ENCODE measurements around the gene FAAH.

DNA sequence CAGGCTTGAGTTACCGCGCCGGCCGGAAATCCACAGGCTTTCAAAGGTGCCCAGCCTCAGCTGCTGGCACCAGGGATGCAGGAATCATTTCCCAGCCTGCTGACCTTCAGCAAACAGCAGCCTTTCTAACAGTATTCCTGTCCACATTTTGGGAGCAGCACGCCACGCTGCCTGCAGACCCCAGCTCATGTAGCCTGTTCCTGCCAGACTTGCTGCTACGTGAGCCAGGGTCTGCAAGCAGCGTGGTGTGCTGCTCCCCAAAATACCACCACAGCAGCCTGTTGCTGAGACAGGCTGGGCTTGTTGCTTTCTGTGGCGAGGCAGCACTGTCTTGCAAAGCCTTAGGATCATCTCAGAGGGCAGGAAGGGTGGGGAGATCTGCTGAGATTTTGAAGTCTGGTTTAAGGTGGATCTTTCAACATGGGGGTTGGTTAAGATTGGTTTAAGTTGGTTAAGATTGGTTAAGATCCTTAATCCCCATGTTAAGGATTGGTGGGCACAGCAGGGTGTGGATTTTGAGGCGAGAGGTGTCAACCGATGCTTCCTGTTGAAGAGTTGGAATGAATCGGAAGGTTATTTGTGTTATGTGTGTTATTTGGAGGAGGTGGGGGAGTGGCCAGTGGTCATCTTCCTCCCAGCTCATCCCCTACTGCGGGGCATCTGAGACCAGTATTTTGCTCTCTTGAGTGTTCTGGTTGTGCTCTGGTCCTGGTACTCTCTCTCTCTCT, 12.9 kb downstream of the FAAH start:
- TF ChIP-seq, protein P1, sequence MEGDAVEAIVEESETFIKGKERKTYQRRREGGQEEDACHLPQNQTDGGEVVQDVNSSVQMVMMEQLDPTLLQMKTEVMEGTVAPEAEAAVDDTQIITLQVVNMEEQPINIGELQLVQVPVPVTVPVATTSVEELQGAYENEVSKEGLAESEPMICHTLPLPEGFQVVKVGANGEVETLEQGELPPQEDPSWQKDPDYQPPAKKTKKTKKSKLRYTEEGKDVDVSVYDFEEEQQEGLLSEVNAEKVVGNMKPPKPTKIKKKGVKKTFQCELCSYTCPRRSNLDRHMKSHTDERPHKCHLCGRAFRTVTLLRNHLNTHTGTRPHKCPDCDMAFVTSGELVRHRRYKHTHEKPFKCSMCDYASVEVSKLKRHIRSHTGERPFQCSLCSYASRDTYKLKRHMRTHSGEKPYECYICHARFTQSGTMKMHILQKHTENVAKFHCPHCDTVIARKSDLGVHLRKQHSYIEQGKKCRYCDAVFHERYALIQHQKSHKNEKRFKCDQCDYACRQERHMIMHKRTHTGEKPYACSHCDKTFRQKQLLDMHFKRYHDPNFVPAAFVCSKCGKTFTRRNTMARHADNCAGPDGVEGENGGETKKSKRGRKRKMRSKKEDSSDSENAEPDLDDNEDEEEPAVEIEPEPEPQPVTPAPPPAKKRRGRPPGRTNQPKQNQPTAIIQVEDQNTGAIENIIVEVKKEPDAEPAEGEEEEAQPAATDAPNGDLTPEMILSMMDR (IDR thresholded peaks at IDR 0.05) = no peak
- TF ChIP-seq ZFX (IDR thresholded peaks at IDR 0.05; ENCODE audit: borderline replicate concordance) = no peak
